Astrocyte (in vitro differentiated cells and primary cell): ENCODE results near the gene NEIL3.

ENCODE experiments used
- CTCF ChIP-seq: IDR thresholded peaks from 2 replicates; pipeline ENCODE4 v1.5.1; 2011; ENCODE audit warnings: low read depth, mild to moderate bottlenecking, inconsistent platforms, low read length, moderate library complexity; ENCODE audit not compliant: insufficient read depth
- EZH2 ChIP-seq: IDR thresholded peaks from 2 replicates; pipeline ENCODE4 v1.6.1; 2012; ENCODE audit warnings: mild to moderate bottlenecking, low read length, inconsistent platforms; ENCODE audit not compliant: insufficient read depth

- TF ChIP-seq CTCF (no peak), EZH2 (no peak)
Measured at GRCh38 chr4:177405508-177405907, 95.8 kb downstream of the NEIL3 start.
